IPS DF 6.9 (cell line): Measurements from ENCODE around the gene SNX33.
"Not testable (repeated sequence)": the region's sequence is repeated elsewhere in the genome, so short reads cannot be mapped to it uniquely, and the experiment has no call there.

ENCODE experiments used
- DNase-seq: peaks from one replicate; pipeline ENCODE4 v3.0.0-alpha.2; 2013; ENCODE audit warnings: low read depth, low spot score
- H3K27ac ChIP-seq: one replicate; pipeline ENCODE4 v1.5.1; 2013; ENCODE audit warnings: low read length, control low read depth
- H3K27me3 ChIP-seq: 2 replicates; pipeline ENCODE4 v1.6.1; 2013; ENCODE audit warnings: mild to moderate bottlenecking, low read length; ENCODE audit not compliant: control insufficient read depth, insufficient read depth
- H3K36me3 ChIP-seq: 2 replicates; pipeline ENCODE4 v1.6.1; 2013; ENCODE audit warnings: low read length; ENCODE audit not compliant: control insufficient read depth, insufficient read depth
- H3K4me1 ChIP-seq: 2 replicates; pipeline ENCODE4 v1.6.1; 2013; ENCODE audit warnings: low read length; ENCODE audit not compliant: control insufficient read depth, insufficient read depth
- H3K4me3 ChIP-seq: 2 replicates; pipeline ENCODE4 v1.5.1; 2013; ENCODE audit warnings: mild to moderate bottlenecking, low read length
- H3K9me3 ChIP-seq: 2 replicates; pipeline ENCODE4 v1.6.1; 2013; ENCODE audit warnings: low read length, inconsistent platforms; ENCODE audit not compliant: control insufficient read depth, insufficient read depth
- WGBS: extraction: QIAGEN DNeasy Blood & Tissue Kit; methylation state at CpG from one replicate; pipeline ENCODE4 v1.1.7; 2013; ENCODE audit warnings: mixed read lengths, missing lambda C conversion rate; ENCODE audit not compliant: insufficient read length, insufficient coverage; 5-methylcytosine and 5-hydroxymethylcytosine counted together

Gene SNX33

DNA sequence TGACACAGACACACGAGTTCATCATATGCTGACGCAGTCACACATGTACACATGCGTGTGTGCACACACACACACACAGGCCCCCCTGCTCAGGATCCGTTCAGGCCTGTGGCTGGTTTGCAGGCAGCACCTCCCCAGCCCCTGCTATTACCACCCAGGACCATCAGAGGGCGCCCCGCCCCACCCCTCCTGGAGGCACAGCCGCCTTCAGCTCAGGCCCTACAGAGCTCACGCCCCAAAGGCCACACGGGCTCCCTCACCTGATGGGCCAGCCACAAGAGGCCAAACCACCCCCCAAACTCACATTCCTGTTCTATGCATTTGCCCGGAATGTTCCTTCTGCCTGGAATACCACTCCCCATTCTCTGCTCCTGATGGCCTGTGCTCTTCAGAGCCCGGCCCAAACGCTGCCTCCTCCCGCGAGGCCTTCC, 38.5 kb downstream of the SNX33 start:
- not testable (repeated sequence) for H3K27ac ChIP-seq, H3K27me3 ChIP-seq, H3K9me3 ChIP-seq, H3K4me3 ChIP-seq, H3K36me3 ChIP-seq, H3K4me1 ChIP-seq
- WGBS: no CpG with 5 or more reads among the region's 14 CpGs
- peak; percentile 74 for DNase-seq

DNA sequence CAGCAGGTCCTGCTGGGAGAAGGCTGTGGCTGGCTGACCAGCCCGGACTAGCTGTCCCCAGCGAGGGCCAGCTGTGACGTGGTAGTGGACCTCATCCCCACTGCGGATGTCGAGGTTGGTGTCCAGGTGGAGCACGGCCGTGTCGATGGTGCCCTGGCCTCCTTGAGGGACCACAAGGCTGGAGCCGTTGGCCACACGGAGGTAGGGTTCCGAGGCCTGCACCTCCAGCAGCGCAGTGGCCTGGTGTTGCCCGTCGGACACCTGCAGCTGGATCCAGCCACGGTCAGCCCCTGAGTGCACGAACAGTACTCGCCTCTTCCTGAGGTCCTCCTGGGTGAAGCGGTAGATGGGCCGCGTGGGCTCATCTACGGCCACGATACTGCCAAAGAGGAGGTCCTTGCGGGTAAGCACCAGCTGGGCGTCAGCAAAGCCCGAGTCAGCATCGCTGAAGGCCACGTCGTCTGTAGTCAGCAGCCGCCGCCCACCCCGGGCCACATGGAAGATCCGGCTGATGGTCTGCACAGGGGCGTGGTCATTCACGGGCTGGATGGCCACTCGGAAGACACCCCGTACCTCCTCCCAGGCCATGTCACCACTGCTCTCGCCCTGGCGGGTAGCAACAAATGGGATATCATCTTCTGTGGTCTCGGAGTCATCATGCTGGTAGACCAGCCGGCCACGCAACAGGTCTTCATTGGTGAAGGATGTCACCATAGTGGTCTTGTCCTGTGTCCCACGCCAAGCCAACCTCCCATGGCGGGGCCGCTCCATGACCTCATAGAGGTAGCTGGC, 40.0 kb downstream of the SNX33 start:
- Histone ChIP-seq H3K27me3 (no peaks in the 10 kb centered on the region), H3K4me1 (no peaks in the 10 kb centered on the region), H3K36me3 (no peaks in the 10 kb centered on the region), H3K9me3 (no peaks in the 10 kb centered on the region), H3K27ac (no peak overlapping the region), H3K4me3 (no peak overlapping the region)
- no CpG with 5 or more reads among the region's 44 CpGs for WGBS
- no peak for DNase-seq

DNA sequence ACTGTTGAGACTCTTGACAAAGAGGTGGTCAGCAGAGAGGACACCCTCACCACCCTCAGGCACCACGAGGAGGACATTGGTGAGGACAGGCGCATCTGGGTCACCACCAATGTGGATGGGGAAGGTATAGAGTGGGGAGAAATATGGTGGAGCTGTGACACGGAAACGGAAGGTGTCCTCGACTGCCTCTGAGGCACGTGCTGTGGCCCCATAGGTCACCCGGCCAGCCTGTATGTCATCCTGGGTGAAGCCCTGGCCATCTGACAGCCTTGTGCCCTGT, 40.5 kb downstream of the SNX33 start:
- Histone ChIP-seq H3K4me3 (no peak overlapping the region), H3K9me3 (no peaks in the 10 kb centered on the region), H3K36me3 (no peaks in the 10 kb centered on the region), H3K27me3 (no peaks in the 10 kb centered on the region), H3K27ac (no peak overlapping the region), H3K4me1 (no peaks in the 10 kb centered on the region)
- DNase-seq: no peak
- WGBS: no CpG with 5 or more reads among the region's 7 CpGs

DNA sequence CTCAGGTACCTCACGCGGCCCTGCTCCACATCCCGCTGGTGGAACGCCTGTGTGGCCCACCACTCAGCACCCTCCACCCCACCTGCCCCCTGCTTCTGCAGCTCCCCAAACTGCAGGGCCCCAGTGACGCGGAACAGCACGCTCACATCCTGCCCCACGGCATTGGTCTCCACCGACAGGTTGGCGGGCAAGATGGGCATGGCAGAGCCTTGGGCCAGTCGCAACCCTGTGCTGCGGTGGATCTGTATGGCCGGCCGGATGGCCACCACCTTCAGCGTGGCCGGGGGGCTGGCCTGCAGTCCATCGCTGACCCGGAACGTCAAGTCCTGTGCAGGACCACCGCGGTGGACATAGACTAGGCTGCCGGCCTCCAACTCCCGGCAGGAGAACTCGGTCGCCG, 41.1 kb downstream of the SNX33 start:
- DNase-seq: no peak
- Histone ChIP-seq H3K4me3 (no peak overlapping the region), H3K27ac (no peak overlapping the region), H3K27me3 (no peaks in the 10 kb centered on the region), H3K9me3 (no peaks in the 10 kb centered on the region), H3K36me3 (no peaks in the 10 kb centered on the region), H3K4me1 (0 out of 2 replicates have a peak, but pooled peaks cover 2% of the 10 kb centered on the region)
- no CpG with 5 or more reads among the region's 26 CpGs for WGBS

DNA sequence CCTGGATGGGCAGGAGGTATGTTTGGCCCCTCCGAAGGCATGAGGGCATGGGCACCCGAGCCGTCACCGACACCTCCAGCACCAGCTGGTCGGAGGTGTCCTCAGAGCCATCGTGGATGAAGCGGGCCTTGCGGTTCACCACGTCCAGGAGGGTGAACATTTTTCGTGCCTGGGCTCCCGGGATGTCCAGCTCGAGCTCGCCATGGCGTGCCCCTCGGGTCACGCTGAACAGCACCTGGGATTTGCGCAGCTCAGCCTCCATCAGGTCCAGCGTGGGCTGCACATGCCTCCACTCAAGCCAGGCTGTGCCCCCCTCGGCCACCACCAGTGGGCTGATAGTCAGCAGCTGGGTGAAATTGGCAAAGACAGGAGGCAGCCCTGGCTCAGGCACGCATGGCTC, 41.7 kb downstream of the SNX33 start:
- not testable (repeated sequence) for H3K36me3 ChIP-seq, DNase-seq, H3K4me3 ChIP-seq, H3K4me1 ChIP-seq, H3K27me3 ChIP-seq, H3K27ac ChIP-seq, H3K9me3 ChIP-seq
- WGBS: no CpG with 5 or more reads among the region's 20 CpGs

DNA sequence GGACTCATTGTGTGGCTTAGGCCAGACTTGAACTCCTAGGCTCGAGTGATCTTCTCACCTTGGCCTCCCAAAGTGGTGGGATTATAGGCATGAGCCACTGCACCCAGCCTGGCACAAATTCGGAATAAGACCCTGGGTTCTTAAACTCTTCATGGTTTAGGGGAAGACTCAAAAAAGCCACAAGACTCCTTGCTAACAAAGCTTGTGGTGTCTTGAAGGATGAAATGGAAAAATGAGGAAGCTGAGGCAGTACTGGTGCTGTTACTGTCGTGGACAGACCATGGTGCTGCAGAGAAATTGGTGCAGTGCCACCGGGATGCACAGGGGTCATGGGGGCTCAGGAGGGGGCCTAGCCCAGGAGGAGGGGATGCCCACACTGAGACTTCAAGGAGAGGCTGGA, 44.6 kb downstream of the SNX33 start:
- not testable (repeated sequence) for H3K4me1 ChIP-seq, H3K9me3 ChIP-seq, H3K27me3 ChIP-seq, H3K4me3 ChIP-seq, H3K36me3 ChIP-seq, H3K27ac ChIP-seq, DNase-seq
- no CpG with 5 or more reads among the region's 4 CpGs for WGBS

DNA sequence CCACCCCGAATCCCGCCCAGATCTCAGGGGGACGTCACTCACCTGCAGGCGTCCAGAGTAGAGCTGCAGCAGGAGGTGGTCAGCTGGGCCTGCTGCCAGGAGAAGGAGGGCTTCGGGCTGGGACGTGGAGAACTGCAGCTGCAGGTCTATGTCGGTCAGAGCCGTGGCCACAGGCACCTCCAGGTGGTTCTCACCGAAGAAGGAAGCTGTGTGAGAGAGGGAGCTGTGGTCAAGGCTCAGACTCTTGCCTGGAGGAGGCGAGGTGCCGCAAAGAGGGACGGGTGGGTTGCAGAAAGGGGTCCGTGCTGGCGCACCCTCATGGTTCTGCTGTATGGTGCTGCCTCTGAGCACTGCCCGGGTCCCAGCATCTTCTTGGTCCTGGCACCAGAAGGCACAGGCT, 45.3 kb downstream of the SNX33 start:
- not testable (repeated sequence) for H3K4me1 ChIP-seq
- WGBS: no CpG with 5 or more reads among the region's 15 CpGs

DNA sequence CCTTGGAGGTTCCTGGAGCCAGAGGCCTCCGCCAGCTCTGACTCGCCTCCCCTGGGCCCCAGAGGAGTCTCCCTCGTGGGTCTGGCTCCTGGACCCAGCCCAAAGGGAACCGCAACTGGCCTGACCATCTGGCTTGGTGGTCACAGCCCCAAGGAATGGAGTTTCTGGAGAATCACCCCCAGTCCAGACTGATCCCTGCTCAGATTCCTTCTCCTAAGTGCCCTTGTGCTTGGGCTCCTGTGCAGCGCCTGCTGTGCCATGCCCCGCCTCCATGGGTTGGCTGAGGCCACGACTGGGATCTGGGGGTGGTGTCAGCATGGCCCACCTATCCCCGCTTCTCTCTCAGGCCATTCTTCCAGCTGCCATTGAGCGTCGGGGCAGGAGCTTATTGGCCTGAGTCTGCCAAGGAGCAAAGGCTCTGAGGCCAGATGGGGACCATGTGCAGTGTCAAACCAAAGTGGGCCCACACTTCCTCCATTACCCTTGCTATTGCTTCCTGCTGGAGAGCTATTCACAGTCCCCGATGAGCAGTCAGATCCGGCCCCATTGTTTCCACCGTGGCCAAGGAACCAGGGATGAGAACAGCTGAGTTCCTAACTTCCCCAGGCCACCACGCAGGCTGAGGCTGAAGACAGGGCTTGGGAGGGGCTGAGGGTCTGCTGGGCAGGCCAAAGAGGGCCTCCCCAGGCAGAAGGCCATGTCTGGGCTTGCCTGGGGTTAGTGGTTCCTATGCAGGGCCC, 46.0 kb downstream of the SNX33 start:
- no CpG with 5 or more reads among the region's 14 CpGs for WGBS
- Histone ChIP-seq H3K27ac (no peak overlapping the region), H3K36me3 (no peaks in the 10 kb centered on the region), H3K9me3 (no peaks in the 10 kb centered on the region), H3K4me3 (no peak overlapping the region), H3K4me1 (peaks cover 10% of the 10 kb centered on the region; the same call in 1 of the 2 replicates), H3K27me3 (no peaks in the 10 kb centered on the region)
- DNase-seq: no peak

More for the DNA sequence above, 45.3 kb downstream of the SNX33 start:
- not testable (repeated sequence) for H3K4me3 ChIP-seq, H3K36me3 ChIP-seq, DNase-seq, H3K9me3 ChIP-seq, H3K27me3 ChIP-seq, H3K27ac ChIP-seq

DNA sequence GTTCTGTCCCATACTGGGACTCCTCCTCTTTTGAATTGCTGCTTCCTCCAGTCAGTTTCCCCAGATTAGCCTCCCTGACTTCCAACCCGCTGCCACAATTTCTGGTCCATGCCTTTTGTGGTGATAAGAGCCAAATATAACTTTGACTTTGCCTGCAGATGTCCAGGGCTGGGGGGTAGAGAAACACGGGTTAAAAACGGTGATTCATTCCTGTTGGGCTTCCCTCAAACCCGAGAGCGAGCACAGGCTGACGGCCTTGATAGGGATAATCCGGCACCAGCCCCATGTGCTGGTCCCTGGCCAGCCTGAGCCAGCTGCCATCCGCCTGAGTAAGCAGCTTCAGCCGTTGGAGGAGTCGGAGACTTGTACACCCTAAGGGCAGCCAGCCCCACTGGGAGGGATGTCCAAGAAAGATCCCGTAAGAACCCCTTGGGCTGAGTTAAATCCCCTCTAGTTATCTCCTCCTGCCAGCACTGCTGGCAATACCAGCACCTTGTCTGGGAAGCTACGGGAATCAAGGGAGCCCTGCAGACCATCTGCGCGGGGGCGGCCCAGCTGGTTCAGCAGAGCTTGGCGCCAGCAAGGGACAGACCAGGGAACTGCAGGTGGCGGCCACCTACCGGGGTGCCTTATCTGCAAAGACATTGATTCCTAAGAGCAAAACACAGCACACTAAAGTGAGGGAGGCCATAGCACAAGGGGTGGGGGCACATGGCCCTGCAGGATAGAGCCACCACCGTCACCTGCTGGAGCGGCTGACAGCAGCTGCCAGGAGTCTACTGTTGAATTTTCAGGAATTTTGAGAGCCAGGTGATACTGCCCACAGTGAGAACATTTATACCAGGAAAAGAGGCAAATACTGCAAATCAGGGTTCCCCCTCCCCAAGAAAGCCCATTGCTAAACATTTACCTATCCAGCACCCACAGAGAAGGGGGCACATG, 46.8 kb downstream of the SNX33 start:
- Histone ChIP-seq H3K4me3 (no peak overlapping the region), H3K27ac (no peak overlapping the region), H3K9me3 (no peaks in the 10 kb centered on the region), H3K27me3 (no peaks in the 10 kb centered on the region), H3K36me3 (no peaks in the 10 kb centered on the region), H3K4me1 (peaks cover 10% of the 10 kb centered on the region; the same call in 1 of the 2 replicates)
- WGBS: no CpG with 5 or more reads among the region's 20 CpGs
- no peak for DNase-seq

DNA sequence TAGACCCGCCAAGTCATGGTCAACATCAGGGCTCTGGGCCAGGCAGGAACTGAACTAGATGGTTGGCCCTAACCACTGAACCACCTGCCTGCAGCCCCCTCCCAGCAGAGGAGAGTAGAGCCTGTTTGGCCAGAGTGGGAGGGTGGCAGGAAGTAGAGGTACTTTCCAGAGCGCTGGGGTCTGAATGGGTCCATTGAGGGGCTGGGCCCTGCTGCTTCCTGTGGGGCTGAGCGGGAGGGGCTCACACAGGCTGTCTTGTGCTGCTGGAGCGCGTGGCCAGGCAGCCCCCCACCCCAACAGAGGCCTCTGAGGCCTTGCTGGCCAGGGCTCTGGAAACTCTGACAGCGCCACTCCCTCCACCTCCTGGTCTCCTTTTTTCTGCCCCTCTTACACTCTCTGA, 47.5 kb downstream of the SNX33 start:
- no CpG with 5 or more reads among the region's 6 CpGs for WGBS
- H3K27me3 ChIP-seq: no peaks in the 10 kb centered on the region
- DNase-seq: no peak
- H3K4me3 ChIP-seq: no peak overlapping the region
- no peaks in the 10 kb centered on the region for H3K9me3 ChIP-seq
- H3K27ac ChIP-seq: no peak overlapping the region
- H3K4me1 ChIP-seq: peaks cover 10% of the 10 kb centered on the region; the same call in 1 of the 2 replicates
- H3K36me3 ChIP-seq: no peaks in the 10 kb centered on the region
